ENCODE measurements around the gene TBL1XR1. TPM values are rescaled to one million over a fixed set of nuclear protein-coding genes. Genes with fewer than 3 reads are reported as not detected.

TBL1XR1 gene
- total RNA-seq, 1 experiment from 2014 or later = 192 TPM

- POLR2A ChIA-PET = interaction anchor here (0.7 kb wide), 1 partner anchor 144 kb away, joined by 3 read pairs; no protein-coding TSS in a partner anchor
These were observed 145.9 kb downstream of the TBL1XR1 start for GRCh38 chr3:177051411-177051810.

More at GRCh38 chr3:177051411-177051810, 145.9 kb downstream of the TBL1XR1 start:
- Histone ChIP-seq H3K4me3 (ENCODE audit: low read depth in 2 of 2, low read length in 2 of 2) (no peak overlapping the region), H3K27me3 (ENCODE audit: control insufficient read depth, insufficient read depth, low read length) (no peaks in the 10 kb centered on the region), H3K9me3 (ENCODE audit: control insufficient read depth, insufficient read depth, low read depth, low read length) (no peaks in the 10 kb centered on the region), H3K36me3 (ENCODE audit: control insufficient read depth, insufficient read depth, low read length) (peaks cover 34% of the 10 kb centered on the region), H3K27ac (ENCODE audit: low read length) (peak overlapping the region; percentile 85), H3K4me1 (ENCODE audit: control insufficient read depth, insufficient read depth, low read length) (peaks cover 38% of the 10 kb centered on the region)
- DNase-seq (ENCODE audit: low read depth, low spot score) (no peak), ATAC-seq (peak; percentile 80)
- CTCF ChIA-PET = interaction anchor here (0.5 to 1.4 kb wide), 4 partner anchors 17 to 1334 kb away, joined by 3 to 4 read pairs (median 4); no protein-coding TSS in a partner anchor
- BruUV-seq (replicated peaks) = no TSS peak
- intact Hi-C loops (cut with micrococcal nuclease; ENCODE audit: unreplicated experiment) = loop anchor here (1.0 to 5.0 kb wide), 3 partner anchors 309 to 1336 kb away; no protein-coding TSS in a partner anchor
- TF ChIP-seq SIN3A (IDR thresholded peaks at IDR 0.05; ENCODE audit: borderline replicate concordance, insufficient read depth, low read depth, low read length) (no peak), POLR2AphosphoS5 (IDR thresholded peaks at IDR 0.05; ENCODE audit: low read depth, low read length) (no peak), REST (IDR thresholded peaks at IDR 0.05; ENCODE audit: insufficient read depth in 1 of 2, low read depth in 2 of 2, low read length in 1 of 2) (no peak), CTCF (IDR thresholded peaks at IDR 0.05) (no peak), TCF7L2 (IDR thresholded peaks at IDR 0.05; ENCODE audit: low read depth, low read length) (no peak)
- in situ Hi-C loops (cut with HindIII; ENCODE audit: low pct_unique_long_range_greater_than_20kb, low sequenced_read_pairs) = no loop called here

Measured in Panc1 (cell line).